Measurements from ENCODE around the gene DIP2C.
"Not testable (repeated sequence)": the region's sequence is repeated elsewhere in the genome, so short reads cannot be mapped to it uniquely, and the experiment has no call there.

DIP2C gene

GRCh38 chr10:660413-660969 lies 29.0 kb downstream of the DIP2C start:
- no peak overlapping the region for H3K14ac ChIP-seq (ENCODE audit: low read length)
- H2BK120ac ChIP-seq (ENCODE audit: insufficient read depth, low read length, poor library complexity) = no peak overlapping the region
- H3K4ac ChIP-seq (ENCODE audit: low read depth, low read length) = no peak overlapping the region
- no peaks in the 10 kb centered on the region for H3K4me1 ChIP-seq (ENCODE audit: control insufficient read depth in 1 of 2, insufficient read depth in 2 of 2, low read length in 2 of 2)
- WGBS (ENCODE audit: extremely low coverage, insufficient coverage, insufficient read length) = no CpG with 5 or more reads among the region's 6 CpGs
- no peak for DNase-seq
- H3K79me1 ChIP-seq (ENCODE audit: low read length) = no peaks in the 10 kb centered on the region
- no peak overlapping the region for H2AK5ac ChIP-seq (ENCODE audit: low read length)
- no peak overlapping the region for H4K91ac ChIP-seq (ENCODE audit: low read depth, low read length)
- no peak overlapping the region for H4K8ac ChIP-seq (ENCODE audit: low read depth, low read length)
- H3K4me3 ChIP-seq (ENCODE audit: low read depth, low read length) = no peak overlapping the region
- H2AFZ ChIP-seq (ENCODE audit: insufficient read depth, low read length, poor library complexity) = no peak overlapping the region
- H3K79me2 ChIP-seq (ENCODE audit: control insufficient read depth, insufficient read depth, low read length, poor library complexity) = no peaks in the 10 kb centered on the region
- no peak overlapping the region for H4K12ac ChIP-seq (ENCODE audit: low read depth, low read length)
- H2BK5ac ChIP-seq (ENCODE audit: low read depth, low read length, poor library complexity) = no peak overlapping the region
- no peak overlapping the region for H3K4me2 ChIP-seq (ENCODE audit: low read length)
- H3K36me3 ChIP-seq (ENCODE audit: control insufficient read depth in 1 of 2, insufficient read depth in 2 of 2, low read length in 2 of 2) = no peaks in the 10 kb centered on the region
- no peak overlapping the region for H3K9ac ChIP-seq (ENCODE audit: low read length)
- H2BK12ac ChIP-seq (ENCODE audit: low read length) = no peak overlapping the region
- H3K27ac ChIP-seq (ENCODE audit: low read depth, low read length) = no peak overlapping the region
- no peaks in the 10 kb centered on the region for H3K9me3 ChIP-seq (ENCODE audit: insufficient read depth, low read depth, low read length)
- no peak overlapping the region for H3K23ac ChIP-seq (ENCODE audit: low read length)
- H3K18ac ChIP-seq (ENCODE audit: low read length) = no peak overlapping the region
- H3K27me3 ChIP-seq (ENCODE audit: insufficient read depth, low read length) = no peaks in the 10 kb centered on the region

GRCh38 chr10:659688-660141 lies 29.8 kb downstream of the DIP2C start:
- no peaks in the 10 kb centered on the region for H3K27me3 ChIP-seq (ENCODE audit: insufficient read depth, low read length)
- no peaks in the 10 kb centered on the region for H3K9me3 ChIP-seq (ENCODE audit: insufficient read depth, low read depth, low read length)
- no peak overlapping the region for H3K27ac ChIP-seq (ENCODE audit: low read depth, low read length)
- no peak overlapping the region for H4K91ac ChIP-seq (ENCODE audit: low read depth, low read length)
- H3K4ac ChIP-seq (ENCODE audit: low read depth, low read length) = no peak overlapping the region
- no peak overlapping the region for H2BK12ac ChIP-seq (ENCODE audit: low read length)
- H3K4me3 ChIP-seq (ENCODE audit: low read depth, low read length) = no peak overlapping the region
- DNase-seq = no peak
- H2BK5ac ChIP-seq (ENCODE audit: low read depth, low read length, poor library complexity) = no peak overlapping the region
- no peaks in the 10 kb centered on the region for H3K4me1 ChIP-seq (ENCODE audit: control insufficient read depth in 1 of 2, insufficient read depth in 2 of 2, low read length in 2 of 2)
- H2AK5ac ChIP-seq (ENCODE audit: low read length) = no peak overlapping the region
- no peak overlapping the region for H4K12ac ChIP-seq (ENCODE audit: low read depth, low read length)
- H3K79me1 ChIP-seq (ENCODE audit: low read length) = no peaks in the 10 kb centered on the region
- no peak overlapping the region for H4K8ac ChIP-seq (ENCODE audit: low read depth, low read length)
- H3K79me2 ChIP-seq (ENCODE audit: control insufficient read depth, insufficient read depth, low read length, poor library complexity) = no peaks in the 10 kb centered on the region
- no peak overlapping the region for H3K4me2 ChIP-seq (ENCODE audit: low read length)
- no CpG with 5 or more reads among the region's 9 CpGs for WGBS (ENCODE audit: extremely low coverage, insufficient coverage, insufficient read length)
- no peak overlapping the region for H3K23ac ChIP-seq (ENCODE audit: low read length)
- no peak overlapping the region for H2BK120ac ChIP-seq (ENCODE audit: insufficient read depth, low read length, poor library complexity)
- H3K18ac ChIP-seq (ENCODE audit: low read length) = no peak overlapping the region
- no peaks in the 10 kb centered on the region for H3K36me3 ChIP-seq (ENCODE audit: control insufficient read depth in 1 of 2, insufficient read depth in 2 of 2, low read length in 2 of 2)
- no peak overlapping the region for H2AFZ ChIP-seq (ENCODE audit: insufficient read depth, low read length, poor library complexity)
- no peak overlapping the region for H3K14ac ChIP-seq (ENCODE audit: low read length)
- H3K9ac ChIP-seq (ENCODE audit: low read length) = no peak overlapping the region

GRCh38 chr10:657816-658350 lies 31.6 kb downstream of the DIP2C start:
- H2BK5ac ChIP-seq (ENCODE audit: low read depth, low read length, poor library complexity); H4K91ac ChIP-seq (ENCODE audit: low read depth, low read length); H4K8ac ChIP-seq (ENCODE audit: low read depth, low read length); H3K79me2 ChIP-seq (ENCODE audit: control insufficient read depth, insufficient read depth, low read length, poor library complexity); H3K9ac ChIP-seq (ENCODE audit: low read length); H3K4me3 ChIP-seq (ENCODE audit: low read depth, low read length); H3K79me1 ChIP-seq (ENCODE audit: low read length); H3K36me3 ChIP-seq (ENCODE audit: control insufficient read depth in 1 of 2, insufficient read depth in 2 of 2, low read length in 2 of 2); H3K4me1 ChIP-seq (ENCODE audit: control insufficient read depth in 1 of 2, insufficient read depth in 2 of 2, low read length in 2 of 2); H2AK5ac ChIP-seq (ENCODE audit: low read length); H2AFZ ChIP-seq (ENCODE audit: insufficient read depth, low read length, poor library complexity); DNase-seq; H4K12ac ChIP-seq (ENCODE audit: low read depth, low read length); H2BK12ac ChIP-seq (ENCODE audit: low read length); H3K14ac ChIP-seq (ENCODE audit: low read length); H2BK120ac ChIP-seq (ENCODE audit: insufficient read depth, low read length, poor library complexity); H3K27me3 ChIP-seq (ENCODE audit: insufficient read depth, low read length); H3K27ac ChIP-seq (ENCODE audit: low read depth, low read length); H3K9me3 ChIP-seq (ENCODE audit: insufficient read depth, low read depth, low read length); H3K18ac ChIP-seq (ENCODE audit: low read length); H3K4me2 ChIP-seq (ENCODE audit: low read length); H3K23ac ChIP-seq (ENCODE audit: low read length); H3K4ac ChIP-seq (ENCODE audit: low read depth, low read length): not testable (repeated sequence)
- whole genome bisulfite sequencing (ENCODE audit: extremely low coverage, insufficient coverage, insufficient read length) = no CpG with 5 or more reads among the region's 11 CpGs

- no peak overlapping the region for H3K4me2 ChIP-seq (ENCODE audit: low read length)
- H3K4me3 ChIP-seq (ENCODE audit: low read depth, low read length) = no peak overlapping the region
- H2BK5ac ChIP-seq (ENCODE audit: low read depth, low read length, poor library complexity) = no peak overlapping the region
- no peak overlapping the region for H2AFZ ChIP-seq (ENCODE audit: insufficient read depth, low read length, poor library complexity)
- no CpG with 5 or more reads among the region's 5 CpGs for whole genome bisulfite sequencing (ENCODE audit: extremely low coverage, insufficient coverage, insufficient read length)
- no peak overlapping the region for H2AK5ac ChIP-seq (ENCODE audit: low read length)
- no peaks in the 10 kb centered on the region for H3K79me2 ChIP-seq (ENCODE audit: control insufficient read depth, insufficient read depth, low read length, poor library complexity)
- H3K9me3 ChIP-seq (ENCODE audit: insufficient read depth, low read depth, low read length) = no peaks in the 10 kb centered on the region
- no peak overlapping the region for H4K8ac ChIP-seq (ENCODE audit: low read depth, low read length)
- H3K36me3 ChIP-seq (ENCODE audit: control insufficient read depth in 1 of 2, insufficient read depth in 2 of 2, low read length in 2 of 2) = no peaks in the 10 kb centered on the region
- H3K4me1 ChIP-seq (ENCODE audit: control insufficient read depth in 1 of 2, insufficient read depth in 2 of 2, low read length in 2 of 2) = peaks cover 4 to 7% of the 10 kb centered on the region in 2 experiments
- H3K79me1 ChIP-seq (ENCODE audit: low read length) = no peaks in the 10 kb centered on the region
- DNase-seq = no peak
- H2BK12ac ChIP-seq (ENCODE audit: low read length) = no peak overlapping the region
- no peak overlapping the region for H2BK120ac ChIP-seq (ENCODE audit: insufficient read depth, low read length, poor library complexity)
- no peaks in the 10 kb centered on the region for H3K27me3 ChIP-seq (ENCODE audit: insufficient read depth, low read length)
- no peak overlapping the region for H3K14ac ChIP-seq (ENCODE audit: low read length)
- H3K9ac ChIP-seq (ENCODE audit: low read length) = no peak overlapping the region
- H4K12ac ChIP-seq (ENCODE audit: low read depth, low read length) = no peak overlapping the region
- no peak overlapping the region for H4K91ac ChIP-seq (ENCODE audit: low read depth, low read length)
- H3K4ac ChIP-seq (ENCODE audit: low read depth, low read length) = no peak overlapping the region
- H3K18ac ChIP-seq (ENCODE audit: low read length) = no peak overlapping the region
- no peak overlapping the region for H3K27ac ChIP-seq (ENCODE audit: low read depth, low read length)
- no peak overlapping the region for H3K23ac ChIP-seq (ENCODE audit: low read length)
Measured at GRCh38 chr10:656883-657282, 32.6 kb downstream of the DIP2C start.

Measured in trophoblast cell (in vitro differentiated cells and primary cell).